ENCODE measurements around the gene PPP1R9B.

GRCh38 chr17:50097455-50097854 lies 53.0 kb downstream of the PPP1R9B start:
- no peak for TF ChIP-seq POLR2AphosphoS5 (IDR thresholded peaks at IDR 0.05; ENCODE audit: borderline replicate concordance, low read depth, low read length)
- no peak for TF ChIP-seq EZH2 (IDR thresholded peaks at IDR 0.05)
- no peak for TF ChIP-seq FOXP2 (optimal IDR thresholded peaks at IDR 0.05; ENCODE audit: control extremely low read depth, extremely low read length, insufficient read depth)
